Vagina (tissue), 2 donors: ENCODE measurements around the gene ZNF2.

Source experiments
- POLR2A ChIP-seq, 2 donors: fragments of 450-650 bp; IDR thresholded peaks; one replicate each; pipeline ENCODE4 v1.6.1; 2017; ENCODE audit warnings: antibody characterized with exemption in 2 of 2, mild to moderate bottlenecking in 2 of 2, moderate library complexity in 2 of 2
- POLR2AphosphoS5 ChIP-seq, 2 donors: sonication (generic); formaldehyde crosslinking; IDR thresholded peaks; one replicate each; pipeline ENCODE4 v1.9.0; 2017; ENCODE audit warnings: antibody characterized with exemption in 2 of 2, mild to moderate bottlenecking in 2 of 2, low read depth in 1 of 2; ENCODE audit not compliant: insufficient read depth in 1 of 2
- TF ChIP-seq, protein P1 (sequence below), 3 experiments: fragments of 450-650 bp in 2 of 3; fragments of 200-600 bp in 1 of 3; sonication (generic) in 1 of 3; IDR thresholded peaks; one replicate each; pipeline ENCODE4 v1.5.1; 2017 to 2019; ENCODE audit warnings: antibody characterized with exemption in 3 of 3, mild to moderate bottlenecking in 2 of 3, moderate library complexity in 2 of 3

DNA sequence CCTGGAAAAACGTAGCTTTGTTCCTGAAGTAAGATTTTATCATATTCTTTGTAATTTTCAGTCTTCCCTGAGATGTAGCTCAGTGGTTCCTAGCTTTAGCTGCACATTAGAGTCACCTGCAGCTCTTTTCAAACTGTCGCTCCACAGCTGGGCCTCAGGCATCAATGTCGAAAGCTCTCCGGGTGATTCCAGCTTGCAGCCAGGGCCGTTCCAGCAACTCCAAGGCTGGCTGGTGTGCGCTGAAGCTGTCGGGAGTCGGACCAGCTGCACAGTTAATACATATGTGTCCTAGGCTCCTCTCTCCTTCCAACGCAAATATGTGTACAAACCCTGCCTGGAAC, 609 bp upstream of the ZNF2 start:
- TF ChIP-seq, protein P1, sequence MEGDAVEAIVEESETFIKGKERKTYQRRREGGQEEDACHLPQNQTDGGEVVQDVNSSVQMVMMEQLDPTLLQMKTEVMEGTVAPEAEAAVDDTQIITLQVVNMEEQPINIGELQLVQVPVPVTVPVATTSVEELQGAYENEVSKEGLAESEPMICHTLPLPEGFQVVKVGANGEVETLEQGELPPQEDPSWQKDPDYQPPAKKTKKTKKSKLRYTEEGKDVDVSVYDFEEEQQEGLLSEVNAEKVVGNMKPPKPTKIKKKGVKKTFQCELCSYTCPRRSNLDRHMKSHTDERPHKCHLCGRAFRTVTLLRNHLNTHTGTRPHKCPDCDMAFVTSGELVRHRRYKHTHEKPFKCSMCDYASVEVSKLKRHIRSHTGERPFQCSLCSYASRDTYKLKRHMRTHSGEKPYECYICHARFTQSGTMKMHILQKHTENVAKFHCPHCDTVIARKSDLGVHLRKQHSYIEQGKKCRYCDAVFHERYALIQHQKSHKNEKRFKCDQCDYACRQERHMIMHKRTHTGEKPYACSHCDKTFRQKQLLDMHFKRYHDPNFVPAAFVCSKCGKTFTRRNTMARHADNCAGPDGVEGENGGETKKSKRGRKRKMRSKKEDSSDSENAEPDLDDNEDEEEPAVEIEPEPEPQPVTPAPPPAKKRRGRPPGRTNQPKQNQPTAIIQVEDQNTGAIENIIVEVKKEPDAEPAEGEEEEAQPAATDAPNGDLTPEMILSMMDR (IDR thresholded peaks at IDR 0.05): no peak
- no peak for TF ChIP-seq POLR2AphosphoS5 (IDR thresholded peaks at IDR 0.05; ENCODE audit: insufficient read depth in 1 of 2, low read depth in 1 of 2)
- no peak for TF ChIP-seq POLR2A (IDR thresholded peaks at IDR 0.05)
